SK-N-SH treated with all-trans-retinoic acid at 6 μM for 48 hours (cell line): Measurements from ENCODE around the gene PRR36.

Experiments used
- ARNTL ChIP-seq: fragments of 450-650 bp; formaldehyde crosslinking; IDR thresholded peaks from 2 replicates; pipeline ENCODE4 v1.5.0; 2020; ENCODE audit warnings: low read depth, mild to moderate bottlenecking, moderate library complexity, borderline replicate concordance
- BACH2 ChIP-seq: fragments of 250-450 bp; sonication (Bioruptor Pico); IDR thresholded peaks from 2 replicates; pipeline ENCODE4 v1.9.0; 2021; ENCODE audit warnings: mild to moderate bottlenecking, borderline replicate concordance
- ESRRG ChIP-seq: fragments of 250-450 bp; sonication (Bioruptor Pico); IDR thresholded peaks from 2 replicates; pipeline ENCODE4 v1.6.1; 2021; ENCODE audit warnings: mild to moderate bottlenecking
- GLIS3 ChIP-seq: fragments of 250-450 bp; sonication (Bioruptor Pico); IDR thresholded peaks from 2 replicates; pipeline ENCODE4 v1.5.0; 2020; ENCODE audit warnings: mild to moderate bottlenecking, moderate library complexity
- OSR1 ChIP-seq: fragments of 250-450 bp; sonication (Bioruptor Pico); IDR thresholded peaks from 2 replicates; pipeline ENCODE4 v1.8.0; 2022; ENCODE audit warnings: moderate library complexity, mild to moderate bottlenecking, inconsistent platforms
- PATZ1 ChIP-seq: fragments of 250-450 bp; sonication (Bioruptor Pico); IDR thresholded peaks from 2 replicates; pipeline ENCODE4 v1.8.0; 2020; ENCODE audit warnings: mild to moderate bottlenecking, moderate library complexity, borderline replicate concordance
- RARB ChIP-seq: fragments of 250-450 bp; sonication (Bioruptor Pico); IDR thresholded peaks from 2 replicates; pipeline ENCODE4 v1.8.0; 2021; ENCODE audit warnings: mild to moderate bottlenecking, moderate library complexity
- ZC3H10 ChIP-seq: fragments of 250-450 bp; sonication (Bioruptor Pico); IDR thresholded peaks from 2 replicates; pipeline ENCODE4 v1.5.1; 2021; ENCODE audit warnings: mild to moderate bottlenecking, moderate library complexity
- ZFP3 ChIP-seq: fragments of 250-450 bp; sonication (Bioruptor Pico); IDR thresholded peaks from 2 replicates; pipeline ENCODE4 v1.5.0; 2020; ENCODE audit warnings: mild to moderate bottlenecking, moderate library complexity
- ZFP30 ChIP-seq: fragments of 450-650 bp; formaldehyde crosslinking; IDR thresholded peaks from 2 replicates; pipeline ENCODE4 v1.5.0; 2022; ENCODE audit warnings: mild to moderate bottlenecking, moderate library complexity
- TF ChIP-seq, protein P1 (sequence below): fragments of 250-450 bp; sonication (Bioruptor Pico); IDR thresholded peaks from 2 replicates; pipeline ENCODE4 v1.5.1; 2021; ENCODE audit warnings: mild to moderate bottlenecking, moderate library complexity
- TF ChIP-seq, protein P2 (sequence below): fragments of 250-450 bp; sonication (Bioruptor Pico); IDR thresholded peaks from 2 replicates; pipeline ENCODE4 v1.8.0; 2021; ENCODE audit warnings: low read depth, mild to moderate bottlenecking, moderate library complexity, borderline replicate concordance
- TF ChIP-seq, protein P3 (sequence below): fragments of 250-450 bp; sonication (Bioruptor Pico); IDR thresholded peaks from 2 replicates; pipeline ENCODE4 v1.5.1; 2020; ENCODE audit warnings: low read depth, mild to moderate bottlenecking, moderate library complexity

DNA sequence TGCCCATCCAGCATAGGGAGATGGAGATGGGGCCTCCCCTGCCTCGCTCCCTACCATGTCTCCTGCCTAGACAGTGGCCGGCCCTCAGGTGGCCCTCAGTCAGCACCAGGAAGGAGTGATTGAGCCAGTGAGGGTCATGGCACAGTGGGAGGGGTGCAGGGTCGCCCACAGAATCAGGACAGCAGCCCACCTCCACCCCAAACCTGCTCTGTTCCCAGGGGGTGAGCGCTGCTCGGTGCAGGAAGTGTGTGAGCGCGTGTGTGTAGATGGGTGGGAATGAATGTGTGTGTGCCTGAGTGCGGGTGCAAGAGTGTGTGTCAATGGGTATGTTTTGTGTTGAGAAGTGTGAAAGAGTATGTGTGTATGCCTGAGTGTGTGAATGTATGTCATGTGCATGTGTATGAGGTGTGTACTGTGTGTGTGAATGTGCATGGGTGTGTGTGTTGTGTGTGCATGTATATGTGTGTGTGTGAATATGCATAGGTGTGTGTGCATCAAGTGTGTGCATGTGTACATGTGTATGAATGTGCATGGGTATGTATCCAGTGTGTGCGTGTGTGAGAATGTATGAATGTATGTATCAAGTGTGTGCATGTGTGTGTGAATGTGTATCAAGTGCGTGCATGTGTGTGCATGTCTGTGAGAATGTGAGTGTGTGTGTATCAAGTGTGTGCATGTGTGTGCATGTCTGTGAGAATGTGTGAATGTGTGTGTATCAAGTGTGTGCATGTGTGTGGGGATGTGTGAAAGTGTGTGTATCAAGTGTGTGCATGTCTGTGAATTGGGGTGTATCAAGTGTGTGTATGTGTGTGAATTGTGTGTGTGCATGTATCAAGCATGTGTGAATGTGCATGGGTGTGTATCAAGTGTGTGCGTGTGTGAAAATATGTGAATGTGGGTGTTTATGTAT, 32.2 kb downstream of the PRR36 start:
- TF ChIP-seq, protein P1, sequence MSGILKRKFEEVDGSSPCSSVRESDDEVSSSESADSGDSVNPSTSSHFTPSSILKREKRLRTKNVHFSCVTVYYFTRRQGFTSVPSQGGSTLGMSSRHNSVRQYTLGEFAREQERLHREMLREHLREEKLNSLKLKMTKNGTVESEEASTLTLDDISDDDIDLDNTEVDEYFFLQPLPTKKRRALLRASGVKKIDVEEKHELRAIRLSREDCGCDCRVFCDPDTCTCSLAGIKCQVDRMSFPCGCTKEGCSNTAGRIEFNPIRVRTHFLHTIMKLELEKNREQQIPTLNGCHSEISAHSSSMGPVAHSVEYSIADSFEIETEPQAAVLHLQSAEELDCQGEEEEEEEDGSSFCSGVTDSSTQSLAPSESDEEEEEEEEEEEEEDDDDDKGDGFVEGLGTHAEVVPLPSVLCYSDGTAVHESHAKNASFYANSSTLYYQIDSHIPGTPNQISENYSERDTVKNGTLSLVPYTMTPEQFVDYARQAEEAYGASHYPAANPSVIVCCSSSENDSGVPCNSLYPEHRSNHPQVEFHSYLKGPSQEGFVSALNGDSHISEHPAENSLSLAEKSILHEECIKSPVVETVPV, result no peak
- TF ChIP-seq ZFP30 (CRISPR knock-in tag) (no peak), GLIS3 (CRISPR knock-in tag) (no peak), ARNTL (CRISPR knock-in tag) (no peak), ZFP3 (CRISPR knock-in tag) (no peak), ESRRG (CRISPR knock-in tag) (no peak), PATZ1 (no peak), ZC3H10 (CRISPR knock-in tag) (no peak), OSR1 (CRISPR knock-in tag) (no peak), BACH2 (CRISPR knock-in tag) (no peak), RARB (CRISPR knock-in tag) (no peak)
- TF ChIP-seq, protein P2, sequence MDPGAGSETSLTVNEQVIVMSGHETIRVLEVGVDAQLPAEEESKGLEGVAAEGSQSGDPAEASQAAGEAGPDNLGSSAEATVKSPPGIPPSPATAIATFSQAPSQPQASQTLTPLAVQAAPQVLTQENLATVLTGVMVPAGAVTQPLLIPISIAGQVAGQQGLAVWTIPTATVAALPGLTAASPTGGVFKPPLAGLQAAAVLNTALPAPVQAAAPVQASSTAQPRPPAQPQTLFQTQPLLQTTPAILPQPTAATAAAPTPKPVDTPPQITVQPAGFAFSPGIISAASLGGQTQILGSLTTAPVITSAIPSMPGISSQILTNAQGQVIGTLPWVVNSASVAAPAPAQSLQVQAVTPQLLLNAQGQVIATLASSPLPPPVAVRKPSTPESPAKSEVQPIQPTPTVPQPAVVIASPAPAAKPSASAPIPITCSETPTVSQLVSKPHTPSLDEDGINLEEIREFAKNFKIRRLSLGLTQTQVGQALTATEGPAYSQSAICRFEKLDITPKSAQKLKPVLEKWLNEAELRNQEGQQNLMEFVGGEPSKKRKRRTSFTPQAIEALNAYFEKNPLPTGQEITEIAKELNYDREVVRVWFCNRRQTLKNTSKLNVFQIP (CRISPR knock-in tag), result no peak
- TF ChIP-seq, protein P3, sequence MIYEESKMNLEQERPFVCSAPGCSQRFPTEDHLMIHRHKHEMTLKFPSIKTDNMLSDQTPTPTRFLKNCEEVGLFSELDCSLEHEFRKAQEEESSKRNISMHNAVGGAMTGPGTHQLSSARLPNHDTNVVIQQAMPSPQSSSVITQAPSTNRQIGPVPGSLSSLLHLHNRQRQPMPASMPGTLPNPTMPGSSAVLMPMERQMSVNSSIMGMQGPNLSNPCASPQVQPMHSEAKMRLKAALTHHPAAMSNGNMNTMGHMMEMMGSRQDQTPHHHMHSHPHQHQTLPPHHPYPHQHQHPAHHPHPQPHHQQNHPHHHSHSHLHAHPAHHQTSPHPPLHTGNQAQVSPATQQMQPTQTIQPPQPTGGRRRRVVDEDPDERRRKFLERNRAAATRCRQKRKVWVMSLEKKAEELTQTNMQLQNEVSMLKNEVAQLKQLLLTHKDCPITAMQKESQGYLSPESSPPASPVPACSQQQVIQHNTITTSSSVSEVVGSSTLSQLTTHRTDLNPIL (CRISPR knock-in tag), result no peak
